Muscle layer of duodenum (tissue), 2 donors: ENCODE data around the gene GLS2.
"Not testable (repeated sequence)": the region's sequence is repeated elsewhere in the genome, so short reads cannot be mapped to it uniquely, and the experiment has no call there.

Experiments
- H3K27ac ChIP-seq: one replicate; pipeline ENCODE4 v1.7.0; 2013; ENCODE audit warnings: mild to moderate bottlenecking, low read length
- H3K27me3 ChIP-seq: one replicate; pipeline ENCODE4 v1.7.0; 2013; ENCODE audit warnings: low read depth, mild to moderate bottlenecking, control low read depth, low read length
- H3K36me3 ChIP-seq, 2 donors: one replicate each; pipeline ENCODE4 v1.7.0; 2013; ENCODE audit warnings: low read length in 2 of 2, control low read depth in 1 of 2, mild to moderate bottlenecking in 1 of 2; ENCODE audit not compliant: insufficient read depth in 2 of 2, control insufficient read depth in 1 of 2
- H3K4me1 ChIP-seq, 2 donors: one replicate each; pipeline ENCODE4 v1.7.0; 2013; ENCODE audit warnings: low read length in 2 of 2, mild to moderate bottlenecking in 2 of 2, control low read depth in 1 of 2, moderate library complexity in 1 of 2; ENCODE audit not compliant: insufficient read depth in 2 of 2, control insufficient read depth in 1 of 2
- H3K4me3 ChIP-seq, 2 donors: one replicate each; pipeline ENCODE4 v1.7.0; 2013; ENCODE audit warnings: low read length in 2 of 2, low read depth in 1 of 2, mild to moderate bottlenecking in 1 of 2
- H3K9me3 ChIP-seq, 2 donors: one replicate each; pipeline ENCODE4 v1.7.0; 2013; ENCODE audit warnings: low read length in 2 of 2, control low read depth in 1 of 2, mild to moderate bottlenecking in 1 of 2; ENCODE audit not compliant: control insufficient read depth in 1 of 2
- donor health status: healthy.

The GLS2 gene

GRCh38 chr12:56462565-56462964 is 25.4 kb downstream of the GLS2 start:
- Histone ChIP-seq H3K36me3 (no peaks in the 10 kb centered on the region), H3K27ac (no peak overlapping the region)

GRCh38 chr12:56461235-56462159 is 26.5 kb downstream of the GLS2 start:
- Histone ChIP-seq H3K36me3 (no peaks in the 10 kb centered on the region), H3K9me3 (no peaks in the 10 kb centered on the region), H3K4me3 (no peak overlapping the region), H3K27ac (no peak overlapping the region), H3K27me3 (no peaks in the 10 kb centered on the region), H3K4me1 (no peaks in the 10 kb centered on the region)

More at GRCh38 chr12:56462565-56462964, 25.4 kb downstream of the GLS2 start:
- Histone ChIP-seq H3K4me1 (no peaks in the 10 kb centered on the region), H3K4me3 (no peak overlapping the region), H3K9me3 (no peaks in the 10 kb centered on the region), H3K27me3 (no peaks in the 10 kb centered on the region)

- no peaks in the 10 kb centered on the region for H3K9me3 ChIP-seq
- no peaks in the 10 kb centered on the region for H3K4me1 ChIP-seq
- H3K36me3 ChIP-seq: no peaks in the 10 kb centered on the region
- no peaks in the 10 kb centered on the region for H3K27me3 ChIP-seq
- no peak overlapping the region for H3K27ac ChIP-seq
- H3K4me3 ChIP-seq: no peak overlapping the region
These were observed 30.1 kb downstream of the GLS2 start for GRCh38 chr12:56457817-56458216.

GRCh38 chr12:56454557-56454956 is 33.4 kb downstream of the GLS2 start, which contains the start of gene MIP:
Gene MIP (minus strand): TSS chr12:56454657. CDS start chr12:56454613, 44 bp downstream.
- Histone ChIP-seq H3K4me3 (no peak within 1 kb of the TSS), H3K27ac (no peak within 1 kb of the TSS), H3K9me3 (no peaks in the 10 kb centered on the region), H3K36me3 (no peaks in the 10 kb centered on the region), H3K4me1 (no peaks in the 10 kb centered on the region), H3K27me3 (no peaks in the 10 kb centered on the region)

GRCh38 chr12:56451147-56451546 is 36.8 kb downstream of the GLS2 start:
- Histone ChIP-seq H3K9me3 (no peaks in the 10 kb centered on the region), H3K4me1 (no peaks in the 10 kb centered on the region), H3K36me3 (no peaks in the 10 kb centered on the region), H3K27ac (no peak overlapping the region), H3K4me3 (no peak overlapping the region), H3K27me3 (no peaks in the 10 kb centered on the region)

- Histone ChIP-seq H3K9me3 (no peaks in the 10 kb centered on the region), H3K4me1 (no peaks in the 10 kb centered on the region), H3K36me3 (no peaks in the 10 kb centered on the region), H3K27me3 (no peaks in the 10 kb centered on the region), H3K4me3 (no peak overlapping the region), H3K27ac (no peak overlapping the region)
These were observed 37.7 kb downstream of the GLS2 start for GRCh38 chr12:56450241-56450640.

- Histone ChIP-seq H3K4me3 (peak overlapping the region; percentile 91), H3K27ac (peak overlapping the region; percentile 88), H3K4me1 (no peaks in the 10 kb centered on the region), H3K27me3 (no peaks in the 10 kb centered on the region), H3K9me3 (no peaks in the 10 kb centered on the region), H3K36me3 (no peaks in the 10 kb centered on the region)
These were observed 38.4 kb downstream of the GLS2 start for GRCh38 chr12:56449622-56449984.

- H3K27me3 ChIP-seq: no peaks in the 10 kb centered on the region
- H3K9me3 ChIP-seq: no peaks in the 10 kb centered on the region
- H3K36me3 ChIP-seq: no peaks in the 10 kb centered on the region
- peak within 1 kb of the TSS; percentile 91 for H3K4me3 ChIP-seq
- H3K4me1 ChIP-seq: no peaks in the 10 kb centered on the region
- peak within 1 kb of the TSS; percentile 88 for H3K27ac ChIP-seq
These were observed 38.9 kb downstream of the GLS2 start, which contains the start of gene TIMELESS for GRCh38 chr12:56448860-56449621. Gene TIMELESS (minus strand): TSS chr12:56449426. CDS start chr12:56434170, 15,256 bp downstream.

- H3K4me3 ChIP-seq, H3K4me1 ChIP-seq, H3K9me3 ChIP-seq, H3K36me3 ChIP-seq, H3K27me3 ChIP-seq, H3K27ac ChIP-seq: not testable (repeated sequence)
These were observed 44.8 kb downstream of the GLS2 start for GRCh38 chr12:56443208-56443607.

GRCh38 chr12:56437430-56438176 is 50.4 kb downstream of the GLS2 start:
- Histone ChIP-seq H3K9me3 (no peaks in the 10 kb centered on the region), H3K36me3 (no peaks in the 10 kb centered on the region), H3K4me3 (no peak overlapping the region), H3K27me3 (no peaks in the 10 kb centered on the region), H3K4me1 (no peaks in the 10 kb centered on the region), H3K27ac (no peak overlapping the region)

GRCh38 chr12:56434828-56435227 is 53.1 kb downstream of the GLS2 start:
- Histone ChIP-seq H3K36me3 (peaks cover 0 to 3% of the 10 kb centered on the region in 2 donors), H3K4me1 (no peaks in the 10 kb centered on the region), H3K27ac (no peak overlapping the region), H3K4me3 (no peak overlapping the region), H3K9me3 (no peaks in the 10 kb centered on the region), H3K27me3 (no peaks in the 10 kb centered on the region)
